ENCODE measurements around the gene PRKN.

PRKN gene

DNA sequence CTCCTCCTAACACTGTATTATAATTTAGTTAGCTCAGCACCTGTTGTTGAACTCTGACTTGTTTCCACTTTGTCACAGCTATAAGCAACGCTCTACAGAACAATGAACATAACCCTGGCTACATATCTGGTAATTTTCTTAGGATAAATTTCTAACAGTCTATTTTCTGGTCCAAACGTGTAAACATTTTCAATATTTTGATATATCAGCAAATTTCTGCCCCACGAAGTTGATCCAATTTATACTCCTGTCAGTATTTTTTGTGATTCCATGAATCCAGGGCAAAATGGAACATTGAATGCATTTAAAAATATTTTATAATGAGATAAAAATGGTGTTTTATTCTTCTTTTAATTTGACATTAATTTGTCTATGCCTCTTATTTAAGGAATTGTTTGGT, 1005.2 kb downstream of the PRKN start:
- DNase-seq (ENCODE audit: low read depth), result no peak

DNA sequence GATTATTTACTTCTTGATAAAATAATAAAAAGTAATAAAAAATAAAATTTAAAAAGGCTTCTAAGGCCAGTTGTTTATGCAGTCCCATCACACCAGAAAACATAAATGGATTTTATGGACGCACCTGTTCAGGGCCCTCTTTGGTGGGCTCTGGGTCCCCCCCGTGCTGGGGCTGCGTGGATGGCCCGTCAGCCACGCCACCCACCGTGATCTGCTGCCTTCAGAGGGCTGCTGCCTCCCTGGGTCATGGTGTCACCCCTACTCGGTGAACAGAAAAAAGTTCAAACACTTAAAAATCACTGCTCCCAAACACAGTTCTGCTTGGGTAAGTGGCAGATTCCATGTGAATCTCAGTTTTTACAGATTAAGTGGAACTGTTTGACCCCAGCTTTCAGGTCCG, 1006.1 kb downstream of the PRKN start:
- DNase-seq (ENCODE audit: low read depth), result no peak

DNA sequence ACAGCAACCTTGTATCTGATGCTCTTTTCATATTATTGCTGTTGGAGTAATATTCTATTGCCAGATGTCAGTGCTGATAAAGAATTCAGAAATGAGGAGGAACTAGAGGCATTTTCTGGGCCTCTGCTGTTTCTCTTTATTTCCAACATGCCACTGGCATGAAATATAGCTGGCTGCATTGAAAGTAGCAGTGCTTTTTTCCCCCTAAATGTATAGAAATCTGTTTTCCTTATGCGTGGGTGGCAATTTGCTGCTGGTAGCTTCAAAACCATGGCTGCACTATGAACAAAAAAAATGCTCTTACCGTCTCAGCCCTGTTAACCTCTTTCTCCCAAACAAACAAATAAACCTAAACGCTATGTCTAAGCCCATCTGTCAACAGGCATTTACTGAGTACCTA, 1011.4 kb downstream of the PRKN start:
- no peak for DNase-seq (ENCODE audit: low read depth)

DNA sequence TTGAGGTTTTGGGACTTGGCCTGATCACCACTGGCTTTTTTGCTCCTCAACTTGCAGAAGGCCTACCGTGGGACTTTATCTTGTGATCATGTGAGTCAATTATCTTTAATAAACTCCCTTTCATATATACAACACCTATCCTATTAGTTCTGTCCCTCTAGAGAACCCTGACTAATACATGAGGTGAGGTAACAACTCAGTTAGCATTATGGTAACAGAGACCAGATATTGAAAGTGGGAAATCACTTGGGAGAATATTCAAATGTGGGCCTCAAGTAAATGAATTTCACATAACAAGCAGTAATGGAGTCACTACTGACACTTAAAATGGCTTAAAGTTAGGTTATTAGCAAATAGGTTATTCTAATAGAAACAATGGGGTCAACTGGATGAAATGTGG, 1015.6 kb downstream of the PRKN start:
- DNase-seq (ENCODE audit: low read depth), result no peak

DNA sequence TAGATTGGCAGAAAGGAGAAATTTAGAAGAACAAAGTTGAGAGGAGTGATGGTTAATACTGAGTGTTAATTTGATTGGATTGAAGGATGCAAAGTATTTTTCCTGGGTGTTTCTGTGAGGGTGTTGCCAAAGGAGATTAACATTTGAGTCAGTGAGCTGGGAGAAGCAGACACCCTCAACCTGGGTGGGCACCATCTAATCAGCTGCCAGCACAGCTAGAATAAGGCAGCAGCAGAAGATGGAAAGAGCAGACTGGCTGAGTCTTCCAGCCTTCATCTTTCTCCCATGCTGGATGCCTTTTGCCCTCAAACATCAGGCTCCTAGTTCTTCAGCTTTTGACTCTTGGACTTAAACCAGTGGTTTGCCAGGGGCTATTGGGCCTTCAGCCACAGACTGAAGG, 1016.1 kb downstream of the PRKN start:
- DNase-seq (ENCODE audit: low read depth), result no peak

DNA sequence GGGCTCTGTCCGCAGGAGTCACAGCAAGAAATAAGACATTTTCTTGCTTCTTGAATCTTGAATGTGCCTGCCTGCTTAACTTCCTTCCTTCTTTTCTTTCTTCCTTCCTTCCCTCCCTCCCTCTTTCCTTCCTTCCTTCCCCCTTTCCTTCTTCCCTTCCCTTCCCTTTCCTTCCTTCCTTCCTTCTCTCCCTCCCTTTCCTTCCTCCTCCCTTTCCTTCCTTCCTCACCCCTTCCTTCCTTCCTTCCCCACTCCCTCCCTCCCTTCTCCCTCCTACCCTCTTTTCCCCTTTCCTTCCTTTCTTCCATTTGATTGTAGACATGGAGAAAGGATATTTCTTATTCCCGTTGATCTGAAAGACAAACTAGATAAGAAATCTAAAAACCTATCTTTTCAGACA, 1016.9 kb downstream of the PRKN start:
- DNase-seq (ENCODE audit: low read depth), result no peak

DNA sequence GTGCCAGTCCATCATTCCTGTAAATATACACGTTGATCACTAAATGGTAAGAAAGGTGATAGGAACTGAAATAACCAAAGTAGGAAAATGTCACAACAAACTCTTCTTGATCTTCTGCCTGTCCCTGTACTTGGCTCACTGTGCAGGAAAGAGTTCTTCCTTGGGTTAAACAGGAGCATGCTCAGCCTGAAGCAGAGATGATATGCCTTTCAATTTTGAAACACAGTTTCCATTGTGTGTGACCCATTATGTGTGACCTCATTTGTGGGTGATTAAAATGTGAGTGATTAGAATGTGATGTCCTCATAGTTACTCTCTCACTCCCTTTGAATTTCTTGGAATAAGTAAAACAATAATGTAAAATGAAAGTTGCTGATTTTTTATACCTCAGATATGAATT, 1026.5 kb downstream of the PRKN start:
- no peak for DNase-seq (ENCODE audit: low read depth)

DNA sequence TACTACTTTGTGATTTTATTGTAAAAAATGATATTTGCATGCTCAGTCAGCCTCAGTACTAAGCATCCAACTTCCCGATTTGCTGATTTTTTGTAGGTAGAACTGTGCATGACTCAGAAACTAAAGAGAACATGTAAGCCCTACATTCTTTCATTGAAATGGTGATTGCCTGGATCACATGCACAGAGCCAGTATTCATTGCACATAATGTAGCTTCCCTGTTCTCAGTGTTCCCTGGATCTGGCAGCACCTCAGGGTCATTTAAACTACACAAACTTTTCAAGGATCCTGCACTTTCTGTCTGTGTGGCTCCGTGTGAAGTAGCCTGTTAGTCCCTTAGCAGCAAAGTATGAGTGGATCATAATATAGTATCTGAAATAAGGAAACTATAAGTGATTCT, 1030.8 kb downstream of the PRKN start:
- no peak for DNase-seq (ENCODE audit: low read depth)

DNA sequence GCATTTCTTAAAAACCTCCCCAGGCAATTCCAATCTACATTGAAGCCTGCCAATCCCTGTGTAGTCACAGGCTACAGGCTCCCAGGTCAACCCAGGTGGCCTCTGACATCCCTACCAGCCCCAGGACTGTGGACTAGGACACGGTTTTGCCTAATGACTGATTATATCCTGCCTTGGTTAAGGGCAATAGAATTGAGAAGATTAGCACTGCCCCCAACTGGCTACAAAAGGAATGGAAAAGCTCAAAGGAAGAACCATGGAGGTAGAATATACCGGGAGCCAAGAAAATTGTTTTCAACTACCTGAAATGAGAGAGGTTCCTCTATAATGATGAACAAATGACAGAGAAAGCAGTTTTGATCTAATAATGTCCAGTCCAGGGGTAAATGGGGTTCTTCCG, 1032.6 kb downstream of the PRKN start:
- DNase-seq (ENCODE audit: low read depth), result no peak

DNA sequence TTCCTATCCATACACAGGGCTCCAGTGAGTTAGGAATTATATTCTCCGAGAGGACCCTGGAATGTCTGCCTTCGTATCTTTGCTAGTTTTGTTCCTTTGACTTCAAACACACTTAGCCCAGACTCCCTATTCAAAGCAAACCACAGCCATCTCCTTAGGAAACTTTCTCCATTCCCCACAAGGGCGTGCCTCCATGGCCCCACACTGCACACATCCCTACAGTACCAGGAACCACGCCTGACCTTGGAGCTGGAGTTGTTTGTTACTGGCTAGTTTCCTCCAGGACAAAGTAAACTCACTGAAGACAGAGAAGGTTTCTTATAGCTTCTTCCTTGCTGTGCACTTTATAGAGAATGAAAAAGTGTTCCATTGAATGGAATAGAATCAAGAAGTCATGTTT, 1040.9 kb downstream of the PRKN start:
- DNase-seq (ENCODE audit: low read depth), result no peak

DNA sequence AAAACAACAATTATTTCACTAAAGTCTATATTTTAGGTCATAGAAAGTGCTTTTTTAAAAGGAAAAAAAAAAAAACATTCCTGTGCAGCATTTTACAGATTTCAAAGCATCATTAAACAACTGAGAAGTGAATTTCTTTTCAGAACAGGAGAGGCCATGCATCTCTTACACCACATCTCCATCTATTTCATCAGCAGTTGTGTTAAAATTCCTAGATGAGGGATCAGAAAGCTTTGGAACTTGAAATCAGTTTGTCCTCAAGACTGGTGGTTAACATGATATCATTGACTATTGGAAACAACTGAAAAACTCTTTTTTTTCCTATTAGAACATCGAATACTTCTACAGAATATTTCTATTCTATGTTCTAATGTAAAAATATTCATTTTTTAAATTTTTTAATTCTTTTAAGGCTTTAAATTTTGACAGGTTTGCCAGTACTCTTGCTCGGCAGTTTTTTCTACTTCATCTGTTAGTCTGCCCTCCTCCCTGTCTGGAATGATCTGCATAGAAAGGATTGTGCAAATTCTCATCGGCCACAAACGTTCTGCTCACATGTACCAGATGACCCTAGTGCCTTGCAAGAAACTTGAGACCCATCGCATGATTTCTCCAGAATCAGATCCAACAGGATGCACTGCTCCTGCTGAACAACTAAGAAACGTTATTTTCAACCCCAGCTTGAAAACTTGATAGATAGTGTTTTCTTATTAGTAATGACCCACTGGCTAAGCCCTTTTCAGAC, 1042.7 kb downstream of the PRKN start:
- DNase-seq (ENCODE audit: low read depth), result no peak

DNA sequence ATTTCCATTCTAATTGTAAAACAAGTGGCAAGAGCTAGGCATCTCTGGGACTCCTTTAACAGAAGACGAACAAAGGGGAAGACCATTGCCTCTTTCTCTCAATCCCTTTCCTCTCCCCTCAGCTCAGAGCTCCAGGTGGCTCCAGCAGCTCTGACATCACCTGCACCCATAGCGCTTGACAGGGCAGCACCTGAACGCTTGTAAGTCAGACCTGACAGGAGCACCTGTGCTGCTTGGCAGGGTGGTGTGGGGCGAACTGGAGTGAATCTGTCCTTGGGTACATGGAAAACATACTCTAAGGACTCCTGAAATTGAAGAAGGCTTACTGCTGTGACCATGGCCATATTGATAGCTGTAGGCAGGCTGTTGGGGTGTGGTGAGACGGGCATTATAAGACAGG, 1044.2 kb downstream of the PRKN start:
- no peak for DNase-seq (ENCODE audit: low read depth)

DNA sequence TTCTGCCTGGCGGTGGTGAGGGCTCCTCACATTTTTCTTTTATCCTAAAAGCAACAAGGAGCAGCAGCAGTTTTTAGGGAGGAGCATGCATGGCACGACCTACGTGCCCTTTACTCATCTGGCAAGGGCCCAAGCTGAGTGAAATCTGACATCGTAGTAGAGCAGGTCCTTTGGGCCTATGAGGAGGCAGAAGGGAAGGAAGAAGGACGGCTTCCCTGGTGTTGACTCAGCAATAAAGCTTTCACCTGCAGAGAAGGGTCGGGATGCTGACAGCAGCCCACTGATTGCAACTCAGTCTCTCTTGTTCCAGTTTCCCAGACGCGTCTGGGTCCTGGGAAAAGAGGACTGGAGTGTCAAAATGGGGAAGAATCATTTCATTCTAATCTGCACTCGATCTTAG, 1044.6 kb downstream of the PRKN start:
- DNase-seq (ENCODE audit: low read depth), result no peak

DNA sequence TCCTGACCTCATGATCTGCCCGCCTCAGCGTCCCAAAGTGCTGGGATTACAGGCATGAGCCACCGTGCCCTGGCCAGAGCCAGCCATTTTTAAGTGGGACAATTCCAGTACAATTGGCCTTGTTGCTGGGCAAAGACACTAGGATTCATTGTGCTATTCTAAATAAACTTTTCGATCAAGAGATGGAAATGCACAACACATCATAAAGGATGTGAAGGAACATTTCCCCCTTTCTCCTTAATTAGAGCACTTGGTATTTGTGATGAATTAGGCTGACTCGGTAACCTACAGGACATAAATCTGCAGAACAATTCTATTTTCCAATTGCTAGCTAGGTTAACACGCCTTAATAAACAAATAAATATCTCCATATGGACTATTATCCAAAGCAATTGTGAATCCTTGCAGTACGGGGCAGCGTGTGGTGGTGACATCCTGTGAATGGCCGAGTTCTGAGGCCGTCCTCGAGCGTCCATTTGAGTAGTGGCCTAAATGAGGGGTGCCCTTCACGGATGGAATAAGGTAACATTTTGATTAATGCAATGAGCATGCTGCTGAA, 1047.5 kb downstream of the PRKN start:
- no peak for DNase-seq (ENCODE audit: low read depth)

DNA sequence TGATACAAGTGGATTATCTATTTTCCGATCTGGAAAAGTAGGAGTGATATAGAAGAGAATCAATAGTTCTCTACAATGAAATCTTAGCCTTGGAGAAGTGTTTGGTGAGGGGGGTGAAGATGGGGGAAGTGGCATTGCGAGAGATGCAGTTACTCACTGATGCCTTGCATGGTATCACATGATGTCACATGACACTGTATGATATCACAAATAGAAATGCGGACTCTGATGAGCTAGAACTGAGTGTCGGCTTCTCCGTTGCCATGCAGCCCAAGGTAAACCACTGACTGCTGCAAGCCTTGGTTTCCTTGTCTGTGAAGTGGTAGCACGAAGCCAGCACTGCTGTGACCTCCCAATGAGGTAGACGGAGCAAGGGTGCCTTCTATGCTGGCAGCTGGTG, 1050.4 kb downstream of the PRKN start:
- no peak for DNase-seq (ENCODE audit: low read depth)

DNA sequence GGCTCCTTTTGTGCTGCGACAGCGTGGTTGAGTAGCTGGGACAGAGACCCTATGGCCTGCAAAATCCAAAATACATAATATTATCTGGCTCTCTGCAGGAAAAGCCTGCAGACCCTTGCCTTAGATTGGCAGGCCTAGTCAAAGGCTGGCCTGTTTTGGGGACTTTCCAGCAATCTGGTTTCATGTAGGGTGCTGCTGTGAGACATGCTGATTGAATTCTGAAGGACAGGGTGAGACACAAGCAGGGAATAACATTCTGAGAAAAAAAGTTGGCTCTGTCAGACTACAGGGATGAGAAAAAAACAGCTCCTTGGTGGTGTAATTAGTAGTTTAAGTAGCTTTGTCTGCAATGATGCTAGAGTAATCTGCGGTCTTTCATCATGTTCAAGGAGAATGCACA, 1051.0 kb downstream of the PRKN start:
- no peak for DNase-seq (ENCODE audit: low read depth)

DNA sequence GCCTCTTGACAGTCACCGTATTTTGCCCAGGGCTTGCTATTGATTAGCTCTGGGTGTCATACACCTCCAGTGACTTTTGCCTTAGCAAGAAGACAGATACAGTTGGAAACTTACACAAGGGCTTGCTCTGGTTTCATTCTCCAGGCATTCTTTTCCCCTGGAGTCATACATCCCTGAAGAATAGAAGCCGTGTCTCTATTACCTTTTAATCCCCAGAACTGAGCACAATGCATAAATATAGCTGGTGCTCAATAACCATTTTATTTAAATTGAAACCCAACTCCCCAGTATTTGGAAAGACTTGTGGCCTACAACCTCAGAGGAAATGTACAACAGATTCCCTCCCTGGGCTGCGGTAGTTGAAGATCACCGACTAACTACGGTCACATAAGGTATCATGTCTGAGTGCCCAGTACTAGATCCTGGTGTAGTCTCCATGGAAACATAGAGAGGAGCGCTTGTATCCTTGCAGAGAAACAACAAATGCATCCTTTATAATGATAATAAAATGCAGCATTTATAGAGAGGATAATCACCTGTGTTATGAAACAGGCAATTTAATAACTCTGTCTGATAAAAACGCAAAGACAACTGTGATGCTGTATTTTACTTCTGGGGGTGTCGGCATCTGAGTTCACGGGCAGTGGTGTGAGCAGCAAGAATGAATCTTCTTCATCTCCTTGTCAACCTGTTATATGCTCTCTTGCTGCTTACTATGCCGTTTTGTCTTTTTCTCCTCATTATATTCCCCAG, 1052.5 kb downstream of the PRKN start:
- DNase-seq (ENCODE audit: low read depth), result no peak

DNA sequence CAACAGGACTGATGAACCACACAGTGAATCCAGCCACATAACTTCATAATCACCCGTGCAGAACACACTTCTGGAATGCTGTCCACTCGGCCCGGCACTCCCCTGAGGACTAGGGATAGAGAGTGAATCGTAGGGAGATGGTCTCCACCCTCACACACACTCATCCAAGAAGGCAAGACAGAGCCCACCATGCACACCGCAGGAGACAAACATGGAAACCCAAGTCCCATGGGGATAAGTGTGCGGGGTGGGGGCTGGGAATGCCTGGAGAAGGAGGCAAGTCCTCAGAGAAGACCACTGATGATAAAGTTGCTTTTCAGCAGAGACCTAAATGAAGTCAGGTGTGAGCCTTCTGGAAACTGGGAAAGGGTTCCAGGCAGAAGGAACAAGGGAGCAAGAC, 1054.5 kb downstream of the PRKN start:
- DNase-seq (ENCODE audit: low read depth), result no peak

DNA sequence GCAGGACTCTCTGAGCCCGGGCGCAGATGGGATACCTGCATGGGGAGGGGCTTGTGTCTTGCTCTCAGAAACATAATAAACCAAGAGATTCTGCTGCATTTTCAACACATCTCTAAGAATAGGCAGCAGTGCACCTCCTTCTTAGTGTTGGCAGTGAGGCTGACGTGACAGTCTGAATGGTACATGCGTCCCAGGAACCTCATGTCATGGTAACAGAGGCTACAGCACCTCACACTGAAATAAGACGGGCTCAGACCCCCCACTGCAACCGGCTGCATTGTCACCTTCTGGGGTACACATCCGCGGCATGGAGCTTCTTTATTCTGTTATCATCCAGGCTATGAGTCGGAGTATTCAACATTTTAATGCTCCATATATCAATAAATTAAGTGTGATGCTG, 1056.4 kb downstream of the PRKN start:
- DNase-seq (ENCODE audit: low read depth), result no peak

DNA sequence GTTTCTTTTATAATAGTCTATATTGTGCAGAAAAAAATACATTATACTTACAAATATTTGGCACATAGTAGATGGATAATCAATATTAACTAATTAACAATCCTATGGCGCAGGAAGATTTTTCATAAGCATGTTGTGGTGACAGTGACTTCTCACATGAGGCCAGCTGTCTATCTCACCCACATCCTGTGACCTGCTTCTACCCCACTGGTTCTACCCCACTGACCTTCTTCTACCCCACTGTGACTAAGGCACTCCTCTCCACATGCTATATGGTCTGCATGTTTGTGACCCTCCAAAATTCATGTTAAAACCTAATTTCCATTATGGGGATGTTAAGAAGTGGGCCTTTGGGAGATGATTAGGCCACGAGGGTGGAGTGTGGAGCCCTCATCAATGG, 1058.9 kb downstream of the PRKN start:
- no peak for DNase-seq (ENCODE audit: low read depth)

DNA sequence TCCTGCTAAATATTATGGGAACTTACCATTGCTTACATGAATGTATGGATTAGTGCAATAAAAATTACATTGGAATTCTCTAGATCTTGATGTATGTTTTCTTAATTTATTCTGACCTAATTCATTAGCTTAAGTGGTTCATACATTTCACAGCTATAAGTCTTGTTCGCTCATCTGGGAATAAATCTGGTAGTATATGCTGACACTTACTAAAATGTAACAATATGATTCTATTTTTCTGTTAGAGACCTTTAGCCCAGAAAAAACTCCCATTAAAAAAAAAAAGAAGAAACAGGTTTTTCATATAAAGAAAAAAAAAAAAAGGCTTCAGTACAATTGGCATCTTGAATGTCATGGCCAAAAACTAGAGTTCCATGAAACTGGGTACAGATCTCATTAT, 1059.6 kb downstream of the PRKN start:
- no peak for DNase-seq (ENCODE audit: low read depth)

DNA sequence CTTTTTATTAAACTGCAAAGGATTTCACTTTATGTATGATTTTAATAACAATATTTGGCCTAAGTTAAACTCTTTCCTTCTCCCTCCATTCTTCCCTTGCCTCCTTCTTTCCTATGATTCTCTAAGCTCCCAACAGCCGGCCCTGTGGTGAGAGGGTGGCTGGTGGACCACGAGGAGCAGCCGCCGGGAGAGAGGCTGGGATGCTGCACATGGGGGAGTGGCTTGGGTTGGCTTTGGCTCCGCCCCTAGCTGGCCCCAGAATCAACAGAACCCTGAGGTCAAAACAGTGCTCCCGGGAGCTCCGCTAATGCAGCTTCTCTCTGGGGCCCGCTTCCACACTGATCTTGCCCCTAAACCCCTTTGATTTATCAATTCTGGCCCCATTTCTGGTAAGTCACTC, 1063.9 kb downstream of the PRKN start:
- DNase-seq (ENCODE audit: low read depth), result no peak

DNA sequence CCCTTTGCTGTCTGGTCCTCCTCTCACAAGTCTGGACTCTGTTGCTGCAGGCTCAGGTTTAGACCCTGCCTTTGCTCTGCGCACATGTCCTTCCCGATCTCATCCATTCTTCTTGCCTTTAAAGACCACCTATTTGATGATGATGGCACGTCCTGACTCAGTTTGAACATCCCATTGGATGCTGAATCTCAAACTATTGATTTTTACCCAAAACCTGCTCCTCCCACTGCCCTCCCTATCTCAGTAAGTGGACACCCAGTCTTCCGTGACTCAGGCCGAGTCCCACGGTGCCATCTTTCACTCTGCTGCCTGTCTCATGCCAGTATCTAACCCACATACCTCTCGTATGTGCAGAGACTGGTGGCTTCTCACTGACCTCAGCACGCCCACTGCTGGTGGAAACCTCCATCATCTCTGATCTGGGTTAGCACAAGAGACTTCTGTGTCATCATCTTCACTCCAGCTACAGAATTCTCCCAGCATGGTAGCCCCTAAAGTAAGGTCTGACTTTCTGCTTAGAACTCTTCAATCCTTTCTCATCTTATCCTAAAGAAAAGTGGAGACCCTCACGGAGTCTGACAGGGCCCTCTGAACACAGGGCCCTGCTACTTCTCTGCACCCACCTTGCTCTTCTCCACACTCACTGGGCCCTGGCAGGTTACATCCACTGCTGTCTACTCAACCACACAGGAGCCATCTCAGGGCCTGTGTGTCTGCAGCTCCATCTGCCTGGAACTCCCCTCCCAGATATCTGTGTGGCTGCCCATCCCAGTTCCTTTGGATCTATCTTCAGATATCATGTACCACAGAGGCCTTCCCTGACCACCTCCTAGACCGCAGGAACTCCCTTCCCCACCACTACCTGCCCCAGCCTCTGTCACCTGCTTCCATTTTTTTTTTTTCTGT, 1066.6 kb downstream of the PRKN start:
- DNase-seq (ENCODE audit: low read depth), result no peak
